ENCODE data around the gene MT1H.

MT1H gene

GRCh38 chr16:56632156-56632847 lies 37.3 kb upstream of the MT1H start, which contains the start of gene MT1M:
Gene MT1M (plus strand): TSS chr16:56632659. CDS start chr16:56632732, 73 bp downstream.
- Mint-ChIP-seq H3K4me1 (peaks cover 23% of the 10 kb centered on the region), H3K9me3 (no peaks in the 10 kb centered on the region), H3K4me3 (peak within 1 kb of the TSS; percentile 60), H3K36me3 (no peaks in the 10 kb centered on the region), H3K27ac (no peak within 1 kb of the TSS)
- DNase-seq (ENCODE audit: low spot score in 2 of 2) (no peak), ATAC-seq (peak; percentile 42)

DNA sequence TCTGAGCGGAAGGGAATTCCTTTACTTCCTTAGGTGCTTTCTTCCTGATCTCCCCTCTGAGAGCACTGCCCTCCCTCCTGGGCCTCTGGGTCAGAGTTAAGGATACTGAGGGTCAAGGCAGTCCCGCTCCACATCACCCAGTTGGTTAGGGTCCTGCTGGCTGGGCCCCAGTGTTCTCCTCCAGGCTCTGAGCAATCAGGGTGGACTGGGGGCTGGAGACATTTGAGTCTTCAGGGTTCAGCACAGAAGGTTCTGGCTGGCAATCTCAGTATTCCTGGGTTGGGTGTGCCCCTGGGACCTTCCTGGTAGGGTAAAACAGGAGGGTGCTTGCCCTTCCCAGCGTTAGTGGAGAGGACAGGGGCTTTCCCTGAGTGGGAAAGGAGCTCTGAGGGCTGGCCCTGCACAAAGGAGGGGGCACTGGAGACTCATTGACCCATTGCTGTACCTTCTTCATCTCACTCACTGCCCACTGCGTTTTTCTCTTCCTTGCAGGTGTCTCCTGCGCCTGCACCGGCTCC lies 36.7 kb upstream of the MT1H start:
- peaks cover 27% of the 10 kb centered on the region for H3K4me1 Mint-ChIP-seq
- H3K36me3 Mint-ChIP-seq, result no peaks in the 10 kb centered on the region
- H3K9me3 Mint-ChIP-seq, result no peaks in the 10 kb centered on the region
- no peak for DNase-seq (ENCODE audit: low spot score in 2 of 2)
- H3K4me3 Mint-ChIP-seq, result peak overlapping the region; percentile 60
- no peak for ATAC-seq
- no peak overlapping the region for H3K27ac Mint-ChIP-seq

DNA sequence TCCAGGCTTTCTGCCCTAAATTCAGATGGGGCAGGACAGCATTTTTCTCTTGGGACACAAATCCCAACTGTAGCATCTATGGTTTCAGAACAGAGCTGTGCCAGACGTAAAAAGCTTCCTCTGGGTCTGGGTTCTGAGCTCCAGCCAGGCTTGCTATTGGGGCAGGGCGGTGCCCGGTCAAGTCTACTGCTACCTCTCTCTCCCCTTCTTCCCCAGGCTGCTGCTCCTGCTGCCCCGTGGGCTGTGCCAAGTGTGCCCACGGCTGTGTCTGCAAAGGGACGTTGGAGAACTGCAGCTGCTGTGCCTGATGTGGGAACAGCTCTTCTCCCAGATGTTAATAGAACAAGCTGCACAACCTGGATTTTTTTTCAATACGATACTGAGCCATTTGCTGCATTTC lies 36.1 kb upstream of the MT1H start:
- ATAC-seq, result no peak
- peaks cover 30% of the 10 kb centered on the region for H3K4me1 Mint-ChIP-seq
- no peaks in the 10 kb centered on the region for H3K9me3 Mint-ChIP-seq
- no peak overlapping the region for H3K4me3 Mint-ChIP-seq
- H3K27ac Mint-ChIP-seq, result no peak overlapping the region
- H3K36me3 Mint-ChIP-seq, result no peaks in the 10 kb centered on the region
- DNase-seq (ENCODE audit: low spot score in 2 of 2), result no peak

GRCh38 chr16:56634715-56635440 lies 34.7 kb upstream of the MT1H start:
- Mint-ChIP-seq H3K27ac (no peak overlapping the region), H3K36me3 (no peaks in the 10 kb centered on the region), H3K4me3 (peak overlapping the region; percentile 68), H3K4me1 (peaks cover 30% of the 10 kb centered on the region), H3K9me3 (no peaks in the 10 kb centered on the region)
- DNase-seq (ENCODE audit: low spot score in 2 of 2), result no peak
- no peak for ATAC-seq

DNA sequence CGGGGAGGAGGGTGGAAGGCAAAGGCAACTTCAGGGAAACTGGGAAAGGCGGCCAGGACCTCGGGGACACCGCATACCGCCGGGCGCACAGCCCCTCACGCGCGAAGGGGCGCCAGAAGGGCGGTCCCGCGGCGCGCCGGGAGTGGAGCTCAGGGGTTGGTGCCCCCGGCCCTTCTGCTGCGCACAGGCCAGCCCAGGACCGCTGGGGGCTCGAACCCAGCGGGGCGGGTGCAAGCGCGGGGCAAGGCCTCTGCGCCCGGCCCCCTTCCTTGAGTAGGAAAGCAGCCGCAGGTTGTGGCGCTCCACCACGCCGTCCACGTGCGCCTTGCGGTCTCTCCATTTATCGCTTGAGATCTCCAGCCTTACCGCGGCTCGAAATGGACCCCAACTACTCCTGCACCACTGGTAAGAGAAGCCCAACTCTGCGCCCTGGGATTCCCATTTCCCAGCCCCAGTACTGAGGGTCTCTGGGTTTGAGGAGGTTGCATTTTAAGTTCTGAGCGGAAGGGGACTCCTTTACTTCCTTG lies 34.1 kb upstream of the MT1H start:
- H3K4me3 Mint-ChIP-seq, result peak overlapping the region; percentile 68
- H3K4me1 Mint-ChIP-seq, result peaks cover 30% of the 10 kb centered on the region
- no peaks in the 10 kb centered on the region for H3K36me3 Mint-ChIP-seq
- no peak overlapping the region for H3K27ac Mint-ChIP-seq
- DNase-seq (ENCODE audit: low spot score in 2 of 2) (no peak), ATAC-seq (no peak)
- no peaks in the 10 kb centered on the region for H3K9me3 Mint-ChIP-seq

GRCh38 chr16:56636616-56637413 lies 32.8 kb upstream of the MT1H start:
- Mint-ChIP-seq H3K9me3 (no peaks in the 10 kb centered on the region), H3K27ac (no peak overlapping the region), H3K36me3 (no peaks in the 10 kb centered on the region), H3K4me3 (no peak overlapping the region), H3K4me1 (peaks cover 27% of the 10 kb centered on the region)
- DNase-seq (ENCODE audit: low spot score in 2 of 2) (no peak), ATAC-seq (no peak)

DNA sequence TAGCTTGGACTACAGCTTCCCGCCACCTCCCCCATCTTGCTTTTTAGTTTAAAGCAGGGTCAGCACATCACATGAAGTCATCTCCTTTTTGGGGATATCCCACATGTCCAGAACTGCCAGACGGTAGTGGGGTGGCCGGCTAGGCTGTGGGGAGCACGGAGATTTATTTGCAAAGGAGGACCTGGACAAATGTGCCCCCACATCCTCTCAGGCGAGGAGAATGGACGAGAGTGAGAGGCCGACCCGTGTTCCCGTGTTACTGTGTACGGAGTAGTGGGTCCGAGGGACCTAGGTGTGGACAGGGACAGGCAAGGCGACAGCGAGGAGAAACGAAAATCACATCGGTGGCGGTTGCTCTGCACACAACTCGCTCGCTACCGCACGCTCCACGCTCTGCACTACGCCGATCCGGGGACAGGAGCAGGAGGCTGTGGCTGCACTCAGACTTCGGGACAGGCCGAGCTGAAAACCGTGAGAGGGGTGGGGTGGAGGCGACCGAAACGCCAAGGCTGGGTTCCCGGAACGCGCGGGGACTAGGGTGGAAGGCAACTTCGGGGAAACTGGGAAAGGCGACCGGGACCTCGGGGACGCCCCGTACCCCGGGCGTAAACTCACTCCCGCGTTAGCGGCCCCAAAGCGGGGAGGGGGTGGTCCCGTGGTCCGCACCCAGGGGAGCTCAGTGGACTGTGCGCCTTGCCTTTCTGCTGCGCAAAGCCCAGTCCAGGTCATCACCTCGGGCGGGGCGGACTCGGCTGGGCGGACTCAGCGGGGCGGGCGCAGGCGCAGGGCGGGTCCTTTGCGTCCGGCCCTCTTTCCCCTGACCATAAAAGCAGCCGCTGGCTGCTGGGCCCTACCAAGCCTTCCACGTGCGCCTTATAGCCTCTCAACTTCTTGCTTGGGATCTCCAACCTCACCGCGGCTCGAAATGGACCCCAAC lies 31.5 kb upstream of the MT1H start, which contains the start of gene MT1A:
Gene MT1A, plus strand, starts transcription at position 853 of the 937 bp plus-strand sequence. Its CDS starts 73 bp downstream, at position 926.
- H3K9me3 Mint-ChIP-seq, result no peaks in the 10 kb centered on the region
- H3K4me1 Mint-ChIP-seq, result peaks cover 30% of the 10 kb centered on the region
- H3K27ac Mint-ChIP-seq, result no peak within 1 kb of the TSS
- no peak for DNase-seq (ENCODE audit: low spot score in 2 of 2)
- ATAC-seq, result peak; percentile 49
- peak within 1 kb of the TSS; percentile 57 for H3K4me3 Mint-ChIP-seq
- H3K36me3 Mint-ChIP-seq, result no peaks in the 10 kb centered on the region

GRCh38 chr16:56639045-56639444 lies 30.6 kb upstream of the MT1H start:
- DNase-seq (ENCODE audit: low spot score in 2 of 2) (no peak), ATAC-seq (no peak)
- H3K9me3 Mint-ChIP-seq, result no peaks in the 10 kb centered on the region
- no peak overlapping the region for H3K27ac Mint-ChIP-seq
- H3K4me3 Mint-ChIP-seq, result peak overlapping the region; percentile 57
- H3K4me1 Mint-ChIP-seq, result peaks cover 40% of the 10 kb centered on the region
- H3K36me3 Mint-ChIP-seq, result no peaks in the 10 kb centered on the region

- H3K36me3 Mint-ChIP-seq, result no peaks in the 10 kb centered on the region
- DNase-seq (ENCODE audit: low spot score in 2 of 2) (no peak), ATAC-seq (no peak)
- no peak overlapping the region for H3K4me3 Mint-ChIP-seq
- no peaks in the 10 kb centered on the region for H3K9me3 Mint-ChIP-seq
- no peak overlapping the region for H3K27ac Mint-ChIP-seq
- H3K4me1 Mint-ChIP-seq, result peaks cover 38% of the 10 kb centered on the region
Measured at GRCh38 chr16:56640076-56640475, 29.5 kb upstream of the MT1H start.

- H3K4me1 Mint-ChIP-seq, result peaks cover 31% of the 10 kb centered on the region
- H3K27ac Mint-ChIP-seq, result no peak overlapping the region
- H3K4me3 Mint-ChIP-seq, result no peak overlapping the region
- no peaks in the 10 kb centered on the region for H3K36me3 Mint-ChIP-seq
- no peaks in the 10 kb centered on the region for H3K9me3 Mint-ChIP-seq
- DNase-seq (ENCODE audit: low spot score in 2 of 2) (no peak), ATAC-seq (no peak)
Measured at GRCh38 chr16:56641166-56641565, 28.4 kb upstream of the MT1H start.

DNA sequence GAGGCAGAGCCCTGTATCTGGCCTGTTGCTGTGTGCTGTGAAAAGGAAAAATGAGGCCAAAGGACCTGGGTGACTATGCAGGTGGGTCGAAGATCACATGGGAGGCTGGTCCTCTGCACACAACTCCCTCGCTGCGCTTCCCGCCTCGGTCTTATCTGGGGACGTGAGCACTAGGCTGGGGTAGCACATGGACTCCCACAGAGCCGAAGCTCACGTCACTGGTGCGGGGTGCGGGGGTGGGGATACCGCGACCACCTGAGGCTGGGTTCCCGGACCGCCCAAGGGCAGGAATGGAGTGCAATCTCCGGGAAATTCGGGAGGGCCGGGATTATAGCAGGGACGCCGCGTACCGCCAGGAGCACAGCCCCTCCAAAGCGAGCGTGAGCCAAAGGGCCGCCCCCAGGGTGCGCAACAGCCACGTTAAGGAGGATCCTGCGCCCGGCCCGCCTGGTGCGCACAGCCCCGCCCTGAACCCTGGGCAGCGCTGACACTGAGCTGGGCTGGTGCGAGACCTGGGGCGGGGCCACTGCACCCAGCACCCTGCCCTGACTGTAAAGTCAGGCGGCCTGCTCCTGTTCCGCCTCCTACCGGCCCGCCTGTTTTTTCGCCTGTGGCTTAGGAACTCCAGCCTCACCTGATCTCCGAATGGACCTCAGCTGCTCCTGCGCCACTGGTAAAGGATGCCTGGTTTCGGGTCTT lies 26.4 kb upstream of the MT1H start:
- H3K4me1 Mint-ChIP-seq, result peaks cover 19% of the 10 kb centered on the region
- DNase-seq (ENCODE audit: low spot score in 2 of 2) (peak; percentile 59 to 86), ATAC-seq (peak; percentile 100)
- no peaks in the 10 kb centered on the region for H3K9me3 Mint-ChIP-seq
- peak overlapping the region; percentile 70 for H3K4me3 Mint-ChIP-seq
- no peak overlapping the region for H3K27ac Mint-ChIP-seq
- H3K36me3 Mint-ChIP-seq, result no peaks in the 10 kb centered on the region

GRCh38 chr16:56643833-56644232 lies 25.8 kb upstream of the MT1H start:
- Mint-ChIP-seq H3K27ac (no peak overlapping the region), H3K4me1 (peaks cover 19% of the 10 kb centered on the region), H3K9me3 (no peaks in the 10 kb centered on the region), H3K4me3 (peak overlapping the region; percentile 70), H3K36me3 (no peaks in the 10 kb centered on the region)
- DNase-seq (ENCODE audit: low spot score in 2 of 2) (no peak), ATAC-seq (no peak)

GRCh38 chr16:56645311-56645710 lies 24.3 kb upstream of the MT1H start:
- Mint-ChIP-seq H3K4me1 (peaks cover 19% of the 10 kb centered on the region), H3K36me3 (no peaks in the 10 kb centered on the region), H3K4me3 (no peak overlapping the region), H3K9me3 (no peaks in the 10 kb centered on the region), H3K27ac (no peak overlapping the region)
- ATAC-seq, result no peak
- DNase-seq (ENCODE audit: low spot score in 2 of 2), result no peak

DNA sequence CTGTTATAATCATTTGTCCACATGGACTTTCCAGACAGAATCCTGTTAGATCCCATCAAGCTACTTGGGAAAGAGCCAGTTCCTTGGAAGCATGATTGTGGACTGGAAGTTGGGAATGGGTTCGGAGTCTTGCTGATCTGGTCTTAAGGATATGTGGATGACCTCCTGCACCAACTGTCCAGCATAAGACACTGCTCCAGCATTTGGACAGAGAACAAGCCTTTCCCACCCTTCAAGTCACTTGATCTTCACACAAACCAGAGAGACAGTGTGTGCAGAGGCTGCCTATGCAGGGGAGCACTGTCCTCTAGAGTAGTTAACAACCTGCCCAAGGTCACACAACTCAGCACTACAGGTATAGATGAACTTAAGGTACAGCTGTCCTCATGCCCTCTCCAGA lies 23.8 kb upstream of the MT1H start:
- H3K4me1 Mint-ChIP-seq, result peaks cover 19% of the 10 kb centered on the region
- no peak for ATAC-seq
- no peak overlapping the region for H3K27ac Mint-ChIP-seq
- DNase-seq (ENCODE audit: low spot score in 2 of 2), result no peak
- H3K9me3 Mint-ChIP-seq, result no peaks in the 10 kb centered on the region
- H3K36me3 Mint-ChIP-seq, result no peaks in the 10 kb centered on the region
- H3K4me3 Mint-ChIP-seq, result no peak overlapping the region

Data from stimulated activated effector memory CD8-positive, alpha-beta T cell treated with anti-CD3 and anti-CD28 coated beads, Interleukin-12 subunit alpha, Interleukin-12 subunit beta, amount 100 ng/mL, for 72 hours (primary cell).